HL-60 (cell line): Measurements from ENCODE around the gene PAH.

Experiments used
- DNase-seq, 2 experiments: peaks; one replicate each; pipeline ENCODE4 v3.0.0-alpha.2; 2010 to 2020; ENCODE audit warnings: low read depth in 1 of 2, low spot score in 1 of 2
- H3K27ac ChIP-seq: fragments of 250-450 bp; sonication (Bioruptor Pico); replicated peaks from 2 replicates; pipeline ENCODE4 v1.5.1; 2020; ENCODE audit warnings: mild to moderate bottlenecking, moderate library complexity
- H3K27me3 ChIP-seq: fragments of 250-450 bp; sonication (Bioruptor Pico); 2 replicates; pipeline ENCODE4 v1.5.1; 2021; ENCODE audit warnings: mild to moderate bottlenecking, moderate library complexity; ENCODE audit not compliant: insufficient read depth, poor library complexity, severe bottlenecking
- H3K4me3 ChIP-seq: replicated peaks from 2 replicates; pipeline ENCODE4 v1.5.1; 2011; ENCODE audit warnings: mild to moderate bottlenecking, control low read depth, low read length; ENCODE audit not compliant: insufficient read depth
- CTCF ChIP-seq: IDR thresholded peaks from one replicate; pipeline ENCODE4 v1.5.1; 2011; ENCODE audit warnings: low read length, control low read depth, inconsistent platforms; ENCODE audit not compliant: insufficient read depth
- GABPA ChIP-seq: IDR thresholded peaks from 2 replicates; pipeline ENCODE4 v1.6.1; 2012; ENCODE audit warnings: low read depth
- POLR2AphosphoS5 ChIP-seq: IDR thresholded peaks from 2 replicates; pipeline ENCODE4 v1.6.1; 2012; ENCODE audit warnings: low read depth
- SPI1 ChIP-seq: IDR thresholded peaks from 2 replicates; pipeline ENCODE4 v1.6.1; 2012; ENCODE audit warnings: low read depth, mild to moderate bottlenecking, borderline replicate concordance
- TF ChIP-seq, protein P1 (sequence below): IDR thresholded peaks from 2 replicates; pipeline ENCODE4 v1.6.1; 2012; ENCODE audit warnings: low read depth; ENCODE audit not compliant: insufficient replicate concordance

PAH gene

GRCh38 chr12:102939670-102940222 lies 22.7 kb upstream of the PAH start:
- TF ChIP-seq GABPA (no peak), POLR2AphosphoS5 (no peak), CTCF (no peak), SPI1 (no peak)
- TF ChIP-seq, protein P1, sequence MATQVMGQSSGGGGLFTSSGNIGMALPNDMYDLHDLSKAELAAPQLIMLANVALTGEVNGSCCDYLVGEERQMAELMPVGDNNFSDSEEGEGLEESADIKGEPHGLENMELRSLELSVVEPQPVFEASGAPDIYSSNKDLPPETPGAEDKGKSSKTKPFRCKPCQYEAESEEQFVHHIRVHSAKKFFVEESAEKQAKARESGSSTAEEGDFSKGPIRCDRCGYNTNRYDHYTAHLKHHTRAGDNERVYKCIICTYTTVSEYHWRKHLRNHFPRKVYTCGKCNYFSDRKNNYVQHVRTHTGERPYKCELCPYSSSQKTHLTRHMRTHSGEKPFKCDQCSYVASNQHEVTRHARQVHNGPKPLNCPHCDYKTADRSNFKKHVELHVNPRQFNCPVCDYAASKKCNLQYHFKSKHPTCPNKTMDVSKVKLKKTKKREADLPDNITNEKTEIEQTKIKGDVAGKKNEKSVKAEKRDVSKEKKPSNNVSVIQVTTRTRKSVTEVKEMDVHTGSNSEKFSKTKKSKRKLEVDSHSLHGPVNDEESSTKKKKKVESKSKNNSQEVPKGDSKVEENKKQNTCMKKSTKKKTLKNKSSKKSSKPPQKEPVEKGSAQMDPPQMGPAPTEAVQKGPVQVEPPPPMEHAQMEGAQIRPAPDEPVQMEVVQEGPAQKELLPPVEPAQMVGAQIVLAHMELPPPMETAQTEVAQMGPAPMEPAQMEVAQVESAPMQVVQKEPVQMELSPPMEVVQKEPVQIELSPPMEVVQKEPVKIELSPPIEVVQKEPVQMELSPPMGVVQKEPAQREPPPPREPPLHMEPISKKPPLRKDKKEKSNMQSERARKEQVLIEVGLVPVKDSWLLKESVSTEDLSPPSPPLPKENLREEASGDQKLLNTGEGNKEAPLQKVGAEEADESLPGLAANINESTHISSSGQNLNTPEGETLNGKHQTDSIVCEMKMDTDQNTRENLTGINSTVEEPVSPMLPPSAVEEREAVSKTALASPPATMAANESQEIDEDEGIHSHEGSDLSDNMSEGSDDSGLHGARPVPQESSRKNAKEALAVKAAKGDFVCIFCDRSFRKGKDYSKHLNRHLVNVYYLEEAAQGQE, result no peak
- Histone ChIP-seq H3K27me3 (peaks cover 3% of the 10 kb centered on the region), H3K27ac (no peak overlapping the region), H3K4me3 (no peak overlapping the region)
- DNase-seq, result no peak

DNA sequence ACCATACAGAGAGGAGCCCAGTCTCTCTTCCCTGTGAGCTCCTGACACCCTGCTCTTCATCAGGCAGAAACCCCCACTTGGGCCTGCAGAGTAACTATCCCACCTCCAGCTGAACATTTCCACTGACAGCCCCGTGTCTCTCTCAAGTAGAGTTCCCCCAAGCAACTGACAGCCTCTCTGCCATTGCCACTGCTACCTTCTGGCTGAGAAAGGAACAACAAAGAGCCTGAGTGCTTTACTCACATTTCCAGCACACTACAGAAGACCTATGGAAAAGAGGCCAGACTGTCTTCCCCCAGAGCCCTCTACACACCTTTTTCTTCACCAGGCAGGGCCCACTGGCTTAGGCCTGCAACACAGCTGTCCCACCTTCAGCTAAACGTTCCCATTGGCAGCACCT lies 22.0 kb upstream of the PAH start:
- DNase-seq, result no peak
- Histone ChIP-seq H3K27me3 (peaks cover 3% of the 10 kb centered on the region), H3K4me3 (no peak overlapping the region), H3K27ac (no peak overlapping the region)
- TF ChIP-seq POLR2AphosphoS5, result no peak
- TF ChIP-seq CTCF, result no peak
- TF ChIP-seq, protein P1, result no peak
- no peak for TF ChIP-seq SPI1
- no peak for TF ChIP-seq GABPA

GRCh38 chr12:102933168-102933567 lies 16.1 kb upstream of the PAH start:
- no peak for TF ChIP-seq POLR2AphosphoS5
- TF ChIP-seq SPI1, result no peak
- no peak for TF ChIP-seq CTCF
- DNase-seq, result no peak
- Histone ChIP-seq H3K4me3 (no peak overlapping the region), H3K27me3 (peaks cover 3% of the 10 kb centered on the region), H3K27ac (no peak overlapping the region)

- H3K27me3 ChIP-seq, result peaks cover 3% of the 10 kb centered on the region
- TF ChIP-seq GABPA (no peak), SPI1 (no peak), POLR2AphosphoS5 (no peak), CTCF (no peak)
- TF ChIP-seq, protein P1, result no peak
- H3K4me3 ChIP-seq, result no peak overlapping the region
Observed at GRCh38 chr12:102927220-102927619, 10.2 kb upstream of the PAH start.

More at GRCh38 chr12:102927220-102927619, 10.2 kb upstream of the PAH start:
- H3K27ac ChIP-seq, result no peak overlapping the region
- DNase-seq, result no peak
